C4-2B (cell line): ENCODE measurements around the gene ANKMY1.

Experiments used
- CTCF ChIP-seq: fragments of 450-650 bp; conservative IDR thresholded peaks from 2 replicates; pipeline ENCODE4 v1.5.1; 2017; ENCODE audit warnings: mild to moderate bottlenecking
- ZFX ChIP-seq: fragments of 450-650 bp; IDR thresholded peaks from 2 replicates; pipeline ENCODE4 v1.6.1; 2017

DNA sequence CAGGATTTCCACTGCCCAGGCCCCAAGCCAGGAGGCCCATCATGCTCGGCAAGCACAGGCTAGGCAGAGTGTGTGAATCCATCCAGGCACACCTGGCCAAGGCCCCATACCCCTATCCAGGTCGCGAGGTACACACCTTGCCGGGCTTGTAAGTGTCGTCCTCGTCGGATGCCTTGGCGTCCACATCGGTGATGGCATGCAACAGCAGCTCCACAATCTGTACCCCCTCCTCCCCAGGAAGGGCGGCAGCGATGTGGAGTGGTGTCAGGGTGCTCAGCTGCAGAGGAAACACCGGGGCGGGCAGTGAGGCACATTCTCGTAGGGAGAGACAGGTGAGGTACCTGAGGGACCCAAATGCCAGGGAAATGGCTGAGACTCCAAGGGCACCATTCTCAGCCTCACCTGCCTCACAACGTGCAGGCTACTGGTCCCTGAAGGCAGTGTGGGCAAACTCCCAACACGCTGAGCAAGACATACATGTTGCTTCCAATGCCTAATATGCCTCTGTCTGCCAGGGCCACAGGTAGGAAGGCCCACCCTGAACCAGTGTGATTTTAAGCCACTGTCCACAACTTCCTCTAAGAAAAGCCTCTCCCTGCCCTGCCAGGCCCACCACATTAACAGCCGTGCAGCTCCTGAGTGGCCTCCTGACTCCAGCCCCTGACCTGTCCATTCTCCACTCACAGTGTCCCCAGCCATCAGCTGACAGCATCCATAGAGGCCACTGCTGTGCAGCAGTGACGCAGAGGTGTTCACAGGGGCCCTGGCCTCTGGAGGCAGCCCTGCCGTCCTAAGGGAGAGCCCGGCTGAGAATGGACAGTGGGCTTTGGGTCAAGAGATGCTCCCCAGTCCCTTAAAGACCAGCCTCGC lies 44.9 kb downstream of the ANKMY1 start:
- TF ChIP-seq CTCF (no peak), ZFX (no peak)
